ENCODE data around the gene PLA2G4D. TPM values are rescaled to one million over a fixed set of nuclear protein-coding genes. Genes with fewer than 3 reads are reported as not detected.

Gene PLA2G4D
- total and polyA plus RNA-seq, 5 donors from 2014 or later = not detected

DNA sequence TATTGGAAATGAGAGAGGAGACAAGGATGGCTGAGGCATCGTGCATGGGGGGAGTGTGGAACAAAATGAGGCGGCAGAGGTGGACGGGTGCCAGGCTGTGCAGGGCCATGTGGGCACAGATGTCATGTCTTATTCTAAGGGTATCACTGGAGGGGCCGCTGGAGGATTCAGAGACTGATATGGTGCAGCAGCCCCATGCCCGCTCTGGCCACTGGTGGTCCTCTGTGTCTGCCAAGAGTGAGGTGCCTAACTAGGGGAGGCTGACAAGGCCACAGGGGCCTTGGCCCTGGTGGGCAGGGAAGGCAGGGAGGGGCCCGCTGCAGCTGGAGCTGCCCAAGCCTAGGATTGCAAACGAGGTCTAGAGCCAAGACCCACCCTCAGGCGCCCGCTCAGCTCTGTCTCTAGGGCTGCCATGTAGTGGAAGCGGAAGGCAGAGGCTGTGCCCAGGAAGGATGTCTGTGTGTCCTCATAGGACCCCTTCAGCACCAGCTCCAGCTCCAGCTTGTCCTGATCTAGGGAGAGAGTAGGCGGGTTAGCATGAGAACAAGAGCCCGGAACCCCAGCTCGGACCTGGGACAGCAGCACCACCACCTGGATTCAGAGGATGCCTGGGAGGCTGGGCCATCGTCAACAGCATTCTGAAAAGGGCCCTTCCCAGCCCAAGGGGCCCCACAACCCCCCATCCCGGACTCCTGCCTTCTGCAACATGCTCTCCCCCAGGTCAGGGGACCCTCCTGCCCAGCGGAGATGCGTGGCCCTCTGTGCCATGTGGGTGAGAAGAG, 11.3 kb downstream of the PLA2G4D start:
- Mint-ChIP-seq H3K9me3 (peaks cover 0 to 2% (median 0%) of the 10 kb centered on the region in 7 donors), H3K27ac (no peak overlapping the region)
- ATAC-seq (ENCODE audit: low read depth in 2 of 2) = no peak

DNA sequence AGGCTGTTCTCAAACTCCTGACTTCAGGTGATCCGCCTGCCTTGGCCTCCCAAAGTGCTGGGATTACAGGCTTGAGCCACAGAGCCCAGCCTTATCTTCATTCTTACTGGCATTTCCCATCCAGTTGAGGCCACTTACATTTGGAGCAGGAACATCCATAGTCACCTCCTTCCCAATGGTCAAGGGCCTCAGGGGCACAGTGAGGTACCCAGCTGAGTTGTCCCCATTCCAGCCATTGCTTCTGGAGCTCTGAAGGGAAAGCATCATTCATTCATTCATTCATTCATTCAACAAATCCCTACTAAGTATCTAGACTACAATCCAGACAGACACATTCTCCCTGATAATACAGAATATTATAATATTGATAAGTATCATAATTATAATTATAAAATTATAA, 12.2 kb downstream of the PLA2G4D start:
- ATAC-seq (ENCODE audit: low read depth in 2 of 2) = no peak
- Mint-ChIP-seq H3K9me3 (peaks cover 0 to 2% (median 0%) of the 10 kb centered on the region in 7 donors), H3K36me3 (no peaks in the 10 kb centered on the region), H3K27me3 (peaks cover 24% of the 10 kb centered on the region), H3K27ac (no peak overlapping the region), H3K4me3 (no peak overlapping the region), H3K4me1 (peaks cover 0 to 5% (median 2%) of the 10 kb centered on the region in 4 donors)
- no peaks in the 10 kb centered on the region for H3K27me3 ChIP-seq (ENCODE audit: control insufficient read depth, insufficient read depth, low read length)
- no peaks in the 10 kb centered on the region for H3K9me3 ChIP-seq (ENCODE audit: control insufficient read depth in 2 of 2, low read length in 2 of 2)
- no peaks in the 10 kb centered on the region for H3K36me3 ChIP-seq (ENCODE audit: control insufficient read depth, insufficient read depth, low read length)
- peaks cover 6% of the 10 kb centered on the region for H3K4me1 ChIP-seq (ENCODE audit: control insufficient read depth, insufficient read depth, low read length, poor library complexity, severe bottlenecking)
- DNase-seq = no peak
- H3K27ac ChIP-seq (ENCODE audit: insufficient read depth, low read length, poor library complexity, severe bottlenecking) = no peak overlapping the region
- no peak overlapping the region for H3K4me3 ChIP-seq (ENCODE audit: low read depth, low read length)

More for the DNA sequence above, 11.3 kb downstream of the PLA2G4D start:
- Histone ChIP-seq H3K4me1 (ENCODE audit: control insufficient read depth, insufficient read depth, low read length, poor library complexity, severe bottlenecking) (peaks cover 6% of the 10 kb centered on the region), H3K4me3 (ENCODE audit: low read depth, low read length) (no peak overlapping the region), H3K27me3 (ENCODE audit: control insufficient read depth, insufficient read depth, low read length) (no peaks in the 10 kb centered on the region), H3K36me3 (ENCODE audit: control insufficient read depth, insufficient read depth, low read length) (no peaks in the 10 kb centered on the region), H3K9me3 (ENCODE audit: control insufficient read depth in 2 of 2, low read length in 2 of 2) (no peaks in the 10 kb centered on the region), H3K27ac (ENCODE audit: insufficient read depth, low read length, poor library complexity, severe bottlenecking) (no peak overlapping the region)
- no peak overlapping the region for H3K4me3 Mint-ChIP-seq
- no peaks in the 10 kb centered on the region for H3K36me3 Mint-ChIP-seq
- no peak for DNase-seq
- peaks cover 23% of the 10 kb centered on the region for H3K27me3 Mint-ChIP-seq
- H3K4me1 Mint-ChIP-seq = peaks cover 0 to 5% (median under 1%) of the 10 kb centered on the region in 4 donors

DNA sequence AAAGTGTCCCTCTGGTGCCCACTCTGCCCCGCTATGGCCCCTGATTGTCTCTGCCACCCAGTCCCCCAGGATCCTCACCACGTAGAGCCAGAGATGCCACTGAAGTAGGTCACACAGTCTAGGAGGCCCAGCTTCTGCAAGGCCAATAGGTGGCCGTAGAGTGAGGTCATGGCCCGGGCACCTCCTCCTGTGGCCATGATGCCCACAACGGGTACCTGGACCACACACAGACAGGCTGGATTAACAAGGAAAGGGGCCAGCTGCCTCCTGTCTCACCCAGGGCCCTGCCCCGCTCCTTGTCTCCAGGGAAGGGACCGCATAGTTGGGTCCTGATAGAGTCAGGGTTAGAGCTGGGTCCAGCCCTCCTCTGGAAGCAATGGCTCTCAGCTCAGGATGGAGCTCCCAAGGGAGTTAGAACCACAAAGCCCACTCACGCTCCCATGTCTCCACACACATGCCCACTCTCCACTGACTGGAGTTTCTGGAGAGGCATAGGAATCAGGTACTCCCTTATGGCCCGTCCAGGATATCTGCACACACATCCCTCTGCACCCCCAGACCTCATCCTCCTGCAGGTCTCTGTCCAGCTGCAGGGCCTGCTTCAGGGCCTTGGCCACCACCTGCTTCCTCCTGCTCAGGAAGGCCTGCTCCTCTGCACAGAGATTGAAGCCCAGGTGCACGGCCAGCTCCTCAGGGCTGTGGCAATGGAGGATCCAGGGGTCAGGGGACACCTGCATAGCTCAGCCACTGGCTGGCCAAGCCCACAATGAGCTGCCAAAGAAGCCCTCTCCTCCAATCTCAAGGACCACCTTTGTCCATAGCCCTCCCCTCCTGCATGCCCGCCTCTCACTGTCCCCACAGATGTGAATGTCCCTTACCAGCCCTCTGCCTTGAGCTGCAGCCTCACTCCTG, 13.2 kb downstream of the PLA2G4D start:
- H3K36me3 Mint-ChIP-seq = no peaks in the 10 kb centered on the region
- no peak overlapping the region for H3K4me3 ChIP-seq (ENCODE audit: low read depth, low read length)
- no peaks in the 10 kb centered on the region for H3K9me3 ChIP-seq (ENCODE audit: control insufficient read depth in 2 of 2, low read length in 2 of 2)
- H3K4me1 ChIP-seq (ENCODE audit: control insufficient read depth, insufficient read depth, low read length, poor library complexity, severe bottlenecking) = peaks cover 6% of the 10 kb centered on the region
- peaks cover 24% of the 10 kb centered on the region for H3K27me3 Mint-ChIP-seq
- H3K27me3 ChIP-seq (ENCODE audit: control insufficient read depth, insufficient read depth, low read length) = no peaks in the 10 kb centered on the region
- H3K27ac ChIP-seq (ENCODE audit: insufficient read depth, low read length, poor library complexity, severe bottlenecking) = no peak overlapping the region
- DNase-seq (no peak), ATAC-seq (ENCODE audit: low read depth in 2 of 2) (no peak)
- H3K4me1 Mint-ChIP-seq = peaks cover 0 to 5% (median 2%) of the 10 kb centered on the region in 4 donors
- H3K4me3 Mint-ChIP-seq = peak overlapping the region in 1 of 4 donors; percentile 15
- peaks cover 0 to 2% (median 0%) of the 10 kb centered on the region in 7 donors for H3K9me3 Mint-ChIP-seq
- no peak overlapping the region for H3K27ac Mint-ChIP-seq
- H3K36me3 ChIP-seq (ENCODE audit: control insufficient read depth, insufficient read depth, low read length) = no peaks in the 10 kb centered on the region

DNA sequence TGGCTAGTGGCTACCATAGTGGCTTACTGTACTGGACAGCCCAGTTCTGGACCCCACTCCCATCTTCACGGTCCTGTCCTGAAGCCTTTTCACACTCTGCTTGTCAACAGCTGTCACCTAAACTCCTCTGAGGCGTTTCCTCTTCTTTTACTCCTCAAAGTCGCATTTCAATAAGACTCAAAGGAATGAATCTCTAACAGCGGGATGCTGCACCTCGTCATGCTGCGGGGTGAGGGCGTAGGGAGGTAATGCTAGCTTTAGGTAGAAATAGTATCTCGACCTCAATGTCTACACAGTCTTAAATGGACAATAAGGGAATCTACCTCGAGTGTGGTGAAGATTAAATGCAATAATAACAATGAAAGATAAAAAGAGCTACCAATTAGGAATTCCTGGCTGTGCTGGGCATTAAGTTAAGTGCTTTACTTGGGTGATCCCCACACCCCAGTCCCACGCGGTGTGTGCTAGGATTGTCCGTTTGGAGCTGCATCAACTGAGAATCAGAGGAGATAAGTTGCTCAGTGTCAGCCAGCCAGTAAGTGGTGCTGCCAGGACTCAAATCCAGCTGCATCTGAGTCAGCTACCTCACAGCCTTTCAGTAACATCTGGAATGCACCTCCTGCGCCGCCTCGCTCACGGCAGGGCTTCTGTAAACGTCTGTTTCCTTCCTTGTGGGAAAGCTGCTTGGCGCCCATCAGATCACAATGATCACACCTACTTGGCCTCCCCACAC, 14.0 kb downstream of the PLA2G4D start:
- H3K9me3 ChIP-seq (ENCODE audit: control insufficient read depth in 2 of 2, low read length in 2 of 2) = no peaks in the 10 kb centered on the region
- peaks cover 0 to 2% (median 0%) of the 10 kb centered on the region in 7 donors for H3K9me3 Mint-ChIP-seq
- DNase-seq (no peak), ATAC-seq (ENCODE audit: low read depth in 2 of 2) (no peak)
- peaks cover 0 to 5% (median 2%) of the 10 kb centered on the region in 4 donors for H3K4me1 Mint-ChIP-seq
- H3K4me3 Mint-ChIP-seq = peak overlapping the region in 1 of 4 donors; percentile 15
- peaks cover 6% of the 10 kb centered on the region for H3K4me1 ChIP-seq (ENCODE audit: control insufficient read depth, insufficient read depth, low read length, poor library complexity, severe bottlenecking)
- no peaks in the 10 kb centered on the region for H3K36me3 Mint-ChIP-seq
- H3K27me3 Mint-ChIP-seq = peaks cover 24% of the 10 kb centered on the region
- H3K36me3 ChIP-seq (ENCODE audit: control insufficient read depth, insufficient read depth, low read length) = no peaks in the 10 kb centered on the region
- no peak overlapping the region for H3K4me3 ChIP-seq (ENCODE audit: low read depth, low read length)
- no peaks in the 10 kb centered on the region for H3K27me3 ChIP-seq (ENCODE audit: control insufficient read depth, insufficient read depth, low read length)
- no peak overlapping the region for H3K27ac Mint-ChIP-seq
- no peak overlapping the region for H3K27ac ChIP-seq (ENCODE audit: insufficient read depth, low read length, poor library complexity, severe bottlenecking)

DNA sequence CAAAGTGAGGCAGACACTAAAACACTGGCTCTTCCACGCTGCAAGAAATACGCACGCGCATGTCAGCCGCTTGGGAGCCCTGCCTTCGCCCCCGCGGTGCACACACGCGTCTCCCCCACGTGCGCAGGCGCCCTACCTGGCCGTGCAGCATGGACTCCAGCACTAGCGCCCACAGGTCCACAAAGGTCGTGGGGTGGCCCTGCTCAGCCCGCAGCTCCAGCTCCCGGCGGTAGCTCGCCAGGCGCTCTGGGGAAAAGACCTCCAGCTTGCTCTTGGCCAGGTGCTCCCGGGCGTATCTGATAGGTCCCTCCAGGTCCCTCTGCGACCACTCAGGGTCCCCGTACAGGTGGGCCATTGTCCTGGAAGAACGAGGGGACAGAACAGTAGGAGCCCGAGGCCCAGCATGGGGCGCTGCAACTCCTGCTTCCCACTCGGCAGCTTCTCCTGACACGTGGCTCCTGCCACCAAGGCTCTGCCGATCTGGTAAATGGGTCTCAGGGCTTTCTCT, 14.9 kb downstream of the PLA2G4D start:
- H3K36me3 ChIP-seq (ENCODE audit: control insufficient read depth, insufficient read depth, low read length) = no peaks in the 10 kb centered on the region
- Mint-ChIP-seq H3K4me3 (no peak overlapping the region), H3K9me3 (peaks cover 0 to 2% (median 0%) of the 10 kb centered on the region in 7 donors), H3K27me3 (peaks cover 23% of the 10 kb centered on the region), H3K27ac (no peak overlapping the region), H3K36me3 (no peaks in the 10 kb centered on the region), H3K4me1 (peaks cover 0 to 3% (median 1%) of the 10 kb centered on the region in 4 donors)
- H3K27ac ChIP-seq (ENCODE audit: insufficient read depth, low read length, poor library complexity, severe bottlenecking) = no peak overlapping the region
- H3K4me1 ChIP-seq (ENCODE audit: control insufficient read depth, insufficient read depth, low read length, poor library complexity, severe bottlenecking) = peaks cover 5% of the 10 kb centered on the region
- no peaks in the 10 kb centered on the region for H3K9me3 ChIP-seq (ENCODE audit: control insufficient read depth in 2 of 2, low read length in 2 of 2)
- no peak for ATAC-seq (ENCODE audit: low read depth in 2 of 2)
- no peak for DNase-seq
- H3K4me3 ChIP-seq (ENCODE audit: low read depth, low read length) = no peak overlapping the region
- no peaks in the 10 kb centered on the region for H3K27me3 ChIP-seq (ENCODE audit: control insufficient read depth, insufficient read depth, low read length)

DNA sequence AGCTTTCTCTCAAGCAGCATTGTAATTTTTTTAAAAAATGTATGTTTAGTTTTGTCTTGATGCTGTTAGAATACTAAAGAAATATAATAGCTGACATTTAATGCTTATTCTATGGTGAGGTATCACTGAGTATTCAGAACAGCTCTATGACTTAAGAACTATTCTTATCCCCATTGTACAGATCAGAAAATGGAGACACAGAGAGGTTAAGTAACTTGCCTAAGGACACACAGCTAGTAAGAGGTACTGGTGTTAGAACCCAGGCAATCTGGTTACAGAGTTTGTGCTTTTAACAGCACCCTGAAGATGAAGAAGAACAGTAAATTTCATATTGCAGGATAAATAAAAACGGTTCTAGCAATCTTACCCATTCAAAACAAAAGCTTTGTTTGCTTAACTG, 15.5 kb downstream of the PLA2G4D start:
- Histone ChIP-seq H3K9me3 (ENCODE audit: control insufficient read depth in 2 of 2, low read length in 2 of 2) (no peaks in the 10 kb centered on the region), H3K27ac (ENCODE audit: insufficient read depth, low read length, poor library complexity, severe bottlenecking) (no peak overlapping the region), H3K36me3 (ENCODE audit: control insufficient read depth, insufficient read depth, low read length) (no peaks in the 10 kb centered on the region), H3K4me1 (ENCODE audit: control insufficient read depth, insufficient read depth, low read length, poor library complexity, severe bottlenecking) (no peaks in the 10 kb centered on the region), H3K27me3 (ENCODE audit: control insufficient read depth, insufficient read depth, low read length) (no peaks in the 10 kb centered on the region), H3K4me3 (ENCODE audit: low read depth, low read length) (no peak overlapping the region)
- Mint-ChIP-seq H3K36me3 (no peaks in the 10 kb centered on the region), H3K4me1 (peaks cover 0 to 2% (median 0%) of the 10 kb centered on the region in 4 donors), H3K9me3 (peaks cover 0 to 1% (median 0%) of the 10 kb centered on the region in 7 donors), H3K27ac (no peak overlapping the region), H3K27me3 (peaks cover 18% of the 10 kb centered on the region), H3K4me3 (peak overlapping the region in 1 of 4 donors; percentile 21)
- DNase-seq (no peak), ATAC-seq (ENCODE audit: low read depth in 2 of 2) (no peak)

DNA sequence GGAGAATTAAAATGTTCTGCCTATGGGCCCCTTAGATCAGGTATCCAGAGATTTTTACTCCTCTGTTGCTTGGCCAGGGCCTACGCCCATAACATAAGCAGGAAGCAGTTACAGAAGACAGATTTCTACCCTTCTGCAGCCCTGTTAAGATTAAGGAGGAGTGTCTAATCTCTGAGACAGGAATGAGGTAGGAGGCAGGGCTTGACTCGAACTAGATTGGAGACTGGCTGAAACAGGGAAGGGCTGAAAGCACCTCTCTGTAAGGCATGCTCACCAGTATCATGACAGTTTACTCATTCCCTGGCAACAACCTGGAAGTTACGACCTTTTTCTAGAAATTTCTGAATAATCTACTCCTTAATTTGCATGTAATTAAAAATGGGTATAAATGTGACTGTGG, 16.7 kb downstream of the PLA2G4D start:
- ATAC-seq (ENCODE audit: low read depth in 2 of 2) = no peak
- H3K27ac Mint-ChIP-seq = peak overlapping the region in 1 of 3 donors; percentile 47

More for the DNA sequence above, 16.7 kb downstream of the PLA2G4D start:
- H3K4me3 Mint-ChIP-seq = no peak overlapping the region
- H3K4me1 ChIP-seq (ENCODE audit: control insufficient read depth, insufficient read depth, low read length, poor library complexity, severe bottlenecking) = no peaks in the 10 kb centered on the region
- H3K4me3 ChIP-seq (ENCODE audit: low read depth, low read length) = no peak overlapping the region
- no peaks in the 10 kb centered on the region for H3K36me3 Mint-ChIP-seq
- H3K36me3 ChIP-seq (ENCODE audit: control insufficient read depth, insufficient read depth, low read length) = no peaks in the 10 kb centered on the region
- no peaks in the 10 kb centered on the region for H3K9me3 ChIP-seq (ENCODE audit: control insufficient read depth in 2 of 2, low read length in 2 of 2)
- peaks cover 0 to 2% (median 0%) of the 10 kb centered on the region in 4 donors for H3K4me1 Mint-ChIP-seq
- H3K27me3 Mint-ChIP-seq = peaks cover 18% of the 10 kb centered on the region
- H3K27me3 ChIP-seq (ENCODE audit: control insufficient read depth, insufficient read depth, low read length) = no peaks in the 10 kb centered on the region
- DNase-seq = no peak
- no peak overlapping the region for H3K27ac ChIP-seq (ENCODE audit: insufficient read depth, low read length, poor library complexity, severe bottlenecking)
- peaks cover 0 to 1% (median 0%) of the 10 kb centered on the region in 7 donors for H3K9me3 Mint-ChIP-seq
